ENCODE data around the gene MEIS2.

GRCh38 chr15:37093480-37094332 lies 6.6 kb downstream of the MEIS2 start:
- TF ChIP-seq, protein P1, sequence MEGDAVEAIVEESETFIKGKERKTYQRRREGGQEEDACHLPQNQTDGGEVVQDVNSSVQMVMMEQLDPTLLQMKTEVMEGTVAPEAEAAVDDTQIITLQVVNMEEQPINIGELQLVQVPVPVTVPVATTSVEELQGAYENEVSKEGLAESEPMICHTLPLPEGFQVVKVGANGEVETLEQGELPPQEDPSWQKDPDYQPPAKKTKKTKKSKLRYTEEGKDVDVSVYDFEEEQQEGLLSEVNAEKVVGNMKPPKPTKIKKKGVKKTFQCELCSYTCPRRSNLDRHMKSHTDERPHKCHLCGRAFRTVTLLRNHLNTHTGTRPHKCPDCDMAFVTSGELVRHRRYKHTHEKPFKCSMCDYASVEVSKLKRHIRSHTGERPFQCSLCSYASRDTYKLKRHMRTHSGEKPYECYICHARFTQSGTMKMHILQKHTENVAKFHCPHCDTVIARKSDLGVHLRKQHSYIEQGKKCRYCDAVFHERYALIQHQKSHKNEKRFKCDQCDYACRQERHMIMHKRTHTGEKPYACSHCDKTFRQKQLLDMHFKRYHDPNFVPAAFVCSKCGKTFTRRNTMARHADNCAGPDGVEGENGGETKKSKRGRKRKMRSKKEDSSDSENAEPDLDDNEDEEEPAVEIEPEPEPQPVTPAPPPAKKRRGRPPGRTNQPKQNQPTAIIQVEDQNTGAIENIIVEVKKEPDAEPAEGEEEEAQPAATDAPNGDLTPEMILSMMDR (IDR thresholded peaks at IDR 0.05) = no peak
- TF ChIP-seq POLR2AphosphoS5 (IDR thresholded peaks at IDR 0.05; ENCODE audit: insufficient read depth in 1 of 2, low read depth in 1 of 2) (no peak), POLR2A (IDR thresholded peaks at IDR 0.05) (no peak)

All from vagina (tissue), 2 donors.